Suprapubic skin (tissue), 4 donors: ENCODE data around the gene CBR1. TPM values are rescaled to one million over a fixed set of nuclear protein-coding genes. Genes with fewer than 3 reads are reported as not detected.

ENCODE experiments used
- DNase-seq, 2 donors: peaks; one replicate each; pipeline ENCODE4 v3.0.0-alpha.2; 2019; ENCODE audit warnings: low spot score in 2 of 2
- H3K27ac ChIP-seq: fragments of 200-600 bp; sonication (generic); one replicate; pipeline ENCODE4 v1.5.1; 2019
- H3K27me3 ChIP-seq: fragments of 200-600 bp; sonication (generic); one replicate; pipeline ENCODE4 v1.5.1; 2019
- H3K36me3 ChIP-seq: fragments of 200-600 bp; sonication (generic); one replicate; pipeline ENCODE4 v1.5.1; 2019
- H3K4me1 ChIP-seq: fragments of 200-600 bp; sonication (generic); one replicate; pipeline ENCODE4 v1.5.1; 2019
- H3K4me3 ChIP-seq: fragments of 200-600 bp; sonication (generic); one replicate; pipeline ENCODE4 v1.5.1; 2019; ENCODE audit warnings: mild to moderate bottlenecking
- H3K9me3 ChIP-seq: fragments of 200-600 bp; sonication (generic); one replicate; pipeline ENCODE4 v1.5.1; 2019
- EP300 ChIP-seq: sonication (generic); formaldehyde crosslinking; IDR thresholded peaks from one replicate; pipeline ENCODE4 v1.6.1; 2017; ENCODE audit warnings: antibody characterized with exemption
- POLR2A ChIP-seq, 2 donors: fragments of 450-650 bp; IDR thresholded peaks; one replicate each; pipeline ENCODE4 v1.6.1; 2017; ENCODE audit warnings: antibody characterized with exemption in 2 of 2, mild to moderate bottlenecking in 2 of 2, moderate library complexity in 2 of 2
- POLR2AphosphoS5 ChIP-seq, 3 donors: sonication (generic); formaldehyde crosslinking; IDR thresholded peaks; one replicate each; pipeline ENCODE4 v1.6.1; 2017; ENCODE audit warnings: antibody characterized with exemption in 3 of 3
- WGBS: methylation state at CpG from one replicate; pipeline ENCODE4 v1.1.5; 2018; 5-methylcytosine and 5-hydroxymethylcytosine counted together
- total RNA-seq, 4 donors: library from RNA; depleted of rRNA; stranded (reverse); fragments of >200 nt; gene quantifications; one replicate each; pipeline ENCODE4 v1.1.0, GENCODE V29; 2016
- TF ChIP-seq, protein P1 (sequence below), 2 donors: fragments of 200-600 bp in 1 of 2; fragments of 450-650 bp in 1 of 2; sonication (generic) in 1 of 2; IDR thresholded peaks; one replicate each; pipeline ENCODE4 v1.5.1; 2016 to 2019; ENCODE audit warnings: antibody characterized with exemption in 2 of 2, mild to moderate bottlenecking in 1 of 2, moderate library complexity in 1 of 2

CBR1 gene
- total RNA-seq, 4 donors from 2014 or later: 205 to 450 (median 302) TPM

DNA sequence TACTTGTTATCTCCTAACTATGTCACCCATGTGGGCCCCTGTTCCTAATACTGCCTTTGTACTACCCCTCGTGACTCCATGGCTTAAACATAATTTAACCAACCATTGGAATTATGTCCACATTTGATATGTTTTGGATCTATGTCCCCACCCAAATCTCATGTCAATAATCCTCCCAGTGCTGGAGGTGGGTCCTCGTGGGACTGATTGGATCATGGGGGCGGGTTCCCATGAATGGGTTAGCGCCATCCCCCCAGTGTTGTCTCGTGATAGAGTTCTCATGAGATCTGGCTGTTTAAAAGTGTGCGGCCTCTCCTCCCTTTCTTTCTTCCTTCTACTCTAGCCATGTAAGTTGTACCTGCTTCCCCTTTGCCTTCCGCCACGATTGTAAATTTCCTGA, 9.8 kb downstream of the CBR1 start:
- TF ChIP-seq, protein P1, sequence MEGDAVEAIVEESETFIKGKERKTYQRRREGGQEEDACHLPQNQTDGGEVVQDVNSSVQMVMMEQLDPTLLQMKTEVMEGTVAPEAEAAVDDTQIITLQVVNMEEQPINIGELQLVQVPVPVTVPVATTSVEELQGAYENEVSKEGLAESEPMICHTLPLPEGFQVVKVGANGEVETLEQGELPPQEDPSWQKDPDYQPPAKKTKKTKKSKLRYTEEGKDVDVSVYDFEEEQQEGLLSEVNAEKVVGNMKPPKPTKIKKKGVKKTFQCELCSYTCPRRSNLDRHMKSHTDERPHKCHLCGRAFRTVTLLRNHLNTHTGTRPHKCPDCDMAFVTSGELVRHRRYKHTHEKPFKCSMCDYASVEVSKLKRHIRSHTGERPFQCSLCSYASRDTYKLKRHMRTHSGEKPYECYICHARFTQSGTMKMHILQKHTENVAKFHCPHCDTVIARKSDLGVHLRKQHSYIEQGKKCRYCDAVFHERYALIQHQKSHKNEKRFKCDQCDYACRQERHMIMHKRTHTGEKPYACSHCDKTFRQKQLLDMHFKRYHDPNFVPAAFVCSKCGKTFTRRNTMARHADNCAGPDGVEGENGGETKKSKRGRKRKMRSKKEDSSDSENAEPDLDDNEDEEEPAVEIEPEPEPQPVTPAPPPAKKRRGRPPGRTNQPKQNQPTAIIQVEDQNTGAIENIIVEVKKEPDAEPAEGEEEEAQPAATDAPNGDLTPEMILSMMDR (IDR thresholded peaks at IDR 0.05): no peak
- TF ChIP-seq POLR2A (IDR thresholded peaks at IDR 0.05): no peak
- TF ChIP-seq EP300: no peak
- no peak for TF ChIP-seq POLR2AphosphoS5 (IDR thresholded peaks at IDR 0.05)

DNA sequence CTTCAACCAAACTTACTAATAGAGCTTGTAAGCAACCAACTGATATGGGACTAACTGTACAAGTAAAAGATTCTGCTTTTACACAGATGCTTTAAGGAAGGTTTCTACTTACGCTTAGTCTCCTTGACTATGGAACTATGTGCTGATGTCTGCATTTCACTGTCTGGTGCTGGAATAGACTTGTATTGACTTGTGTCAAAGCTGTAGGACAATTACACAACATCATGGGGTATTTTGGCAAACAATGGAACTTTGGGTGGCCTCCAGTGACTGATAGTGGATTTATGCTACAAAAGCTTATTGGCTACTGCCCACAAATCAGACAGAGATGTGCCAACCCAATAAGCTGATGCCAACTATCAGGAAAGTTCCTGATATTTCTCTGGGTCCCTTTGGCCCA, 10.6 kb downstream of the CBR1 start:
- Histone ChIP-seq H3K27ac (peak overlapping the region; percentile 70), H3K9me3 (no peaks in the 10 kb centered on the region), H3K4me3 (no peak overlapping the region), H3K27me3 (no peaks in the 10 kb centered on the region), H3K4me1 (peaks cover 36% of the 10 kb centered on the region), H3K36me3 (no peaks in the 10 kb centered on the region)
- no peak for TF ChIP-seq POLR2A (IDR thresholded peaks at IDR 0.05)
- TF ChIP-seq POLR2AphosphoS5 (IDR thresholded peaks at IDR 0.05): peak in 1 of 3 donors; percentile 10
- 63% methylated on average over 1 of the region's 1 CpG for WGBS
- no peak for DNase-seq

More for the DNA sequence above, 9.8 kb downstream of the CBR1 start:
- H3K36me3 ChIP-seq: no peaks in the 10 kb centered on the region
- no peaks in the 10 kb centered on the region for H3K9me3 ChIP-seq
- peak overlapping the region; percentile 70 for H3K27ac ChIP-seq
- H3K4me1 ChIP-seq: peaks cover 44% of the 10 kb centered on the region
- DNase-seq: no peak
- no peak overlapping the region for H3K4me3 ChIP-seq
- H3K27me3 ChIP-seq: no peaks in the 10 kb centered on the region
- 85% methylated on average over 8 of the region's 8 CpGs for WGBS

DNA sequence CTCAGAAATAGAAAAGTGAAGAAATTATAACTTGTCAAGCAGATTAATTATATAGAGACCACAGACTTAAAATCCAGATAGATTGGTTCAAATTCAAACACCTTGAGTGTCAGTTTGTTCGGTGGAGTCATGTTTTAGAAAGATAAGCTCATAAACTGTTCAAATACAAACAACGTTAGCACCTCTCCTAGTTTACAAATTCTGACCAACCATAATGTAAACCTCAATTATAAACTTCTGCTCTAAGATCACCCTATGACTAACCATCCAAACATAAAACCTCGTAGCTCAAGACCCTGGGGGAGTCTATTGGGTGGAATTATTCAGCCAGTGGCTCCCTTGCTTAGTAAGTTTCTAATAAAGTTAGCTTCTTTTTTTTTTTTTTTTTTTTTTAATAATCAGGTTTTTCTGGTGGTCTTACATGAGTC, 12.4 kb downstream of the CBR1 start:
- 95% methylated on average over 3 of the region's 3 CpGs for WGBS
- DNase-seq: no peak
- TF ChIP-seq, protein P1 (IDR thresholded peaks at IDR 0.05): no peak
- TF ChIP-seq POLR2AphosphoS5 (IDR thresholded peaks at IDR 0.05): no peak
- TF ChIP-seq POLR2A (IDR thresholded peaks at IDR 0.05): no peak
- no peak for TF ChIP-seq EP300
- Histone ChIP-seq H3K4me3 (no peak overlapping the region), H3K27ac (no peak overlapping the region), H3K27me3 (no peaks in the 10 kb centered on the region), H3K4me1 (peaks cover 22% of the 10 kb centered on the region), H3K36me3 (no peaks in the 10 kb centered on the region), H3K9me3 (no peaks in the 10 kb centered on the region)

DNA sequence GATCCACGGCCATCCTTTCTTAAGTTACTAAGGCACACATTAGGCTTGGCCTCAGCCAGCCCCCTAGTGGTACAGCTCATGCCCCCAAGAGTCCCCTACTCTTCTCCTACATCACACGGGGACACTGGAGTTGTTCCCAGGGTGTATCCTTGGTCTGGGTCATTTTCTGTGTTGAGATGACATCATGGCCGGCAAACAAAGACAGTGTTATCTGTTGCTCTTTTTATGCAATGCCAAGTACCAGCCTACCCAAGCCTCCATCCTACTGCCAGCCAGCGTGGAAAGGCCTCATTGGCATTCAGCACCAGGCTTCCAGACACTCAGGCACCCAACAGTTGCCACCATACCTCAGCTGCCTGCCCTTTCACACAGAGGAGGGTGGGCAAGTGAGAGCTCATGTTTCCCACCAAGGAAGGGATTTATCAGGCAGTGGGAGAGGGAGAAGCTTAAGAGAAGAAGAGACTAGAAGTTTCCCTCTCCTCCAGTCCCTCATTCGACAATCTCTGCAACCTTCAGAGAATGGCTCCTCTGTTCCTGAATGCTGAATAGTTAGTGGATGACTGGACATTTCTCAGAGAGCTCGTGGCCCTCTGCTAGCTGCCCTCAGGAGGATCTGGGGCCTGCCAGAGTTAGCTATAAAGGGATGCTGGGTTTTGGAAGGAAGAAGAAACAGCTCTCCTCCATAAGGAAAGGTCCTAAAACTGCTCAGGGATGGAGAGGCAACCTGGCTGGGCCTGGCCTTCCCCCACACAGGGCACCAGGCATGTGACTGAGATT, 17.7 kb downstream of the CBR1 start:
- Histone ChIP-seq H3K4me1 (peaks cover 11% of the 10 kb centered on the region), H3K27me3 (no peaks in the 10 kb centered on the region), H3K36me3 (no peaks in the 10 kb centered on the region), H3K9me3 (no peaks in the 10 kb centered on the region), H3K27ac (no peak overlapping the region), H3K4me3 (no peak overlapping the region)
- TF ChIP-seq EP300: no peak
- TF ChIP-seq, protein P1 (IDR thresholded peaks at IDR 0.05): no peak
- no peak for TF ChIP-seq POLR2AphosphoS5 (IDR thresholded peaks at IDR 0.05)
- TF ChIP-seq POLR2A (IDR thresholded peaks at IDR 0.05): no peak
- no peak for DNase-seq
- 75% methylated on average over 6 of the region's 6 CpGs for WGBS

DNA sequence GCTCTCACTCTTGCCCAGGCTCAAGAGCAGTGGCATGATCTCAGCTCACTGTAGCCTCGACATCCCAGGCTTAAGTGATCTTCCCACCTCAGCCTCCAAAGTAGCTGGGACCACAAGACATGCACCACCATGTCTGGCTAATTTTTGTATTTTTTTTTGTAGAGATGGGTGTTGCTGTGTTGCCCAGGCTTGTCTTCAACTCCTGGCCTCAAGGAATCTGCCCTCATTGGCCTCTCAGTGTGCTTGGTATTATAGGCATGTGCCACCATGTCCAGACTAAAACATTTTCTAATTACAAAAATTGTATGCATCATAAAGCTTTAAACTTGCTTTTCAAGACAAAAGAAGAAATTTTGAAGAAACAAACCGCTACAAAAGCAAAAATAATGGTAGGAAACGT, 20.1 kb downstream of the CBR1 start:
- no peak overlapping the region for H3K27ac ChIP-seq
- no peak for DNase-seq
- 61% methylated on average over 3 of the region's 3 CpGs for WGBS
- peaks cover 11% of the 10 kb centered on the region for H3K4me1 ChIP-seq
- no peak overlapping the region for H3K4me3 ChIP-seq
- no peaks in the 10 kb centered on the region for H3K9me3 ChIP-seq
- no peaks in the 10 kb centered on the region for H3K27me3 ChIP-seq
- no peaks in the 10 kb centered on the region for H3K36me3 ChIP-seq
- no peak for TF ChIP-seq POLR2AphosphoS5 (IDR thresholded peaks at IDR 0.05)
- TF ChIP-seq POLR2A (IDR thresholded peaks at IDR 0.05): no peak
- TF ChIP-seq, protein P1 (IDR thresholded peaks at IDR 0.05): no peak
- TF ChIP-seq EP300: no peak
